ENCODE data around the gene CSH2. TPM values are rescaled to one million over a fixed set of nuclear protein-coding genes. Genes with fewer than 3 reads are reported as not detected.
"Not testable (repeated sequence)": the region's sequence is repeated elsewhere in the genome, so short reads cannot be mapped to it uniquely, and the experiment has no call there.

The CSH2 gene
- total RNA-seq, 1 donor from 2014 or later = not detected

GRCh38 chr17:63866625-63867024, 6.9 kb downstream of the CSH2 start:
- H3K36me3 Mint-ChIP-seq (ENCODE audit: low read depth); H3K4me3 Mint-ChIP-seq; intact Hi-C loops (cut with micrococcal nuclease); DNase-seq (ENCODE audit: low spot score); H3K27ac Mint-ChIP-seq; H3K9me3 Mint-ChIP-seq; H3K4me1 Mint-ChIP-seq (ENCODE audit: low read depth): not testable (repeated sequence)
- peaks cover 19% of the 10 kb centered on the region for H3K27me3 Mint-ChIP-seq (ENCODE audit: insufficient read depth)

- Mint-ChIP-seq H3K27ac (no peak overlapping the region), H3K9me3 (no peaks in the 10 kb centered on the region)
- intact Hi-C loops (cut with micrococcal nuclease) = no loop called here
Measured at GRCh38 chr17:63859257-63859656, 14.2 kb downstream of the CSH2 start.

GRCh38 chr17:63856425-63856824, 17.1 kb downstream of the CSH2 start:
- H3K9me3 Mint-ChIP-seq; H3K4me1 Mint-ChIP-seq (ENCODE audit: low read depth); H3K27ac Mint-ChIP-seq; H3K36me3 Mint-ChIP-seq (ENCODE audit: low read depth); intact Hi-C loops (cut with micrococcal nuclease); H3K4me3 Mint-ChIP-seq; DNase-seq (ENCODE audit: low spot score): not testable (repeated sequence)
- H3K27me3 Mint-ChIP-seq (ENCODE audit: insufficient read depth) = peaks cover 39% of the 10 kb centered on the region

More at GRCh38 chr17:63859257-63859656, 14.2 kb downstream of the CSH2 start:
- Mint-ChIP-seq H3K27me3 (ENCODE audit: insufficient read depth) (peaks cover 31% of the 10 kb centered on the region), H3K36me3 (ENCODE audit: low read depth) (no peaks in the 10 kb centered on the region), H3K4me1 (ENCODE audit: low read depth) (no peaks in the 10 kb centered on the region), H3K4me3 (no peak overlapping the region)
- DNase-seq (ENCODE audit: low spot score) = no peak

- intact Hi-C loops (cut with micrococcal nuclease) = no loop called here
- no peak overlapping the region for H3K27ac Mint-ChIP-seq
- no peaks in the 10 kb centered on the region for H3K9me3 Mint-ChIP-seq
- H3K36me3 Mint-ChIP-seq (ENCODE audit: low read depth) = no peaks in the 10 kb centered on the region
- no peak overlapping the region for H3K4me3 Mint-ChIP-seq
- no peaks in the 10 kb centered on the region for H3K4me1 Mint-ChIP-seq (ENCODE audit: low read depth)
- H3K27me3 Mint-ChIP-seq (ENCODE audit: insufficient read depth) = peaks cover 35% of the 10 kb centered on the region
- DNase-seq (ENCODE audit: low spot score) = no peak
Measured at GRCh38 chr17:63855185-63855584, 18.3 kb downstream of the CSH2 start.

DNA sequence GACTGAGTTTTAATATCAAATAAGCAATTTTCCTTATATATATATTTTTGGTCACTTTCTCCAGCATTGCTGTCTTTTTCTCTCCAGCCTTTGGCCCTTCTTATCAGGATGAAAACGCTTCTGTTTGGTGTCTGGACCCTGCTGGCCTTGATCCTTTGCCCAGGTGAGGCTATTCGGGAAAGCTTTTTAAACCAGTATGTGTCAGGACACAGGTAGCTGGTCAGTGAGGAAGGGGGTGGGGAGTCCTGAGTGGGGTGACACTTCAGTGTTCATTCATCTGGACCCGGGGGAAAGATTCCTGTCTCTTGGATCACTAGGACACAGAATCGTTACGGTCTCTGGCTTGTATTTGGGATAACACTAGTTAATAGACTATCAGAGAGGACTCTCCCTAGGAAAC, 18.8 kb downstream of the CSH2 start:
- Mint-ChIP-seq H3K4me3 (no peak overlapping the region), H3K27ac (no peak overlapping the region), H3K4me1 (ENCODE audit: low read depth) (peaks cover 2% of the 10 kb centered on the region), H3K9me3 (no peaks in the 10 kb centered on the region), H3K36me3 (ENCODE audit: low read depth) (no peaks in the 10 kb centered on the region), H3K27me3 (ENCODE audit: insufficient read depth) (peaks cover 32% of the 10 kb centered on the region)
- intact Hi-C loops (cut with micrococcal nuclease) = no loop called here
- DNase-seq (ENCODE audit: low spot score) = no peak

- DNase-seq (ENCODE audit: low spot score) = no peak
- Mint-ChIP-seq H3K36me3 (ENCODE audit: low read depth) (peaks cover 2% of the 10 kb centered on the region), H3K27ac (no peak overlapping the region), H3K9me3 (peaks cover under 1% of the 10 kb centered on the region), H3K4me1 (ENCODE audit: low read depth) (peaks cover 11% of the 10 kb centered on the region), H3K4me3 (no peak overlapping the region), H3K27me3 (ENCODE audit: insufficient read depth) (peaks cover 32% of the 10 kb centered on the region)
- intact Hi-C loops (cut with micrococcal nuclease) = no loop called here
Measured at GRCh38 chr17:63853260-63853659, 20.2 kb downstream of the CSH2 start.

GRCh38 chr17:63850401-63850800, 23.1 kb downstream of the CSH2 start:
- Mint-ChIP-seq H3K4me3 (no peak overlapping the region), H3K4me1 (ENCODE audit: low read depth) (peaks cover 27% of the 10 kb centered on the region), H3K9me3 (peaks cover 6% of the 10 kb centered on the region), H3K27me3 (ENCODE audit: insufficient read depth) (peaks cover 26% of the 10 kb centered on the region), H3K36me3 (ENCODE audit: low read depth) (peaks cover 2% of the 10 kb centered on the region), H3K27ac (no peak overlapping the region)
- intact Hi-C loops (cut with micrococcal nuclease) = no loop called here
- no peak for DNase-seq (ENCODE audit: low spot score)

- H3K9me3 Mint-ChIP-seq = peaks cover 6% of the 10 kb centered on the region
- H3K27ac Mint-ChIP-seq = peak overlapping the region; percentile 97
- H3K27me3 Mint-ChIP-seq (ENCODE audit: insufficient read depth) = peaks cover 13% of the 10 kb centered on the region
- H3K4me3 Mint-ChIP-seq = peak overlapping the region; percentile 80
- peaks cover 27% of the 10 kb centered on the region for H3K4me1 Mint-ChIP-seq (ENCODE audit: low read depth)
- intact Hi-C loops (cut with micrococcal nuclease) = no loop called here
- peak; percentile 94 for DNase-seq (ENCODE audit: low spot score)
- peaks cover 2% of the 10 kb centered on the region for H3K36me3 Mint-ChIP-seq (ENCODE audit: low read depth)
Measured at GRCh38 chr17:63848834-63849689, 24.4 kb downstream of the CSH2 start.

GRCh38 chr17:63847525-63848249, 25.8 kb downstream of the CSH2 start:
- H3K4me1 Mint-ChIP-seq (ENCODE audit: low read depth) = peaks cover 32% of the 10 kb centered on the region
- peaks cover 2% of the 10 kb centered on the region for H3K36me3 Mint-ChIP-seq (ENCODE audit: low read depth)
- H3K4me3 Mint-ChIP-seq = peak overlapping the region; percentile 61
- intact Hi-C loops (cut with micrococcal nuclease) = no loop called here
- H3K9me3 Mint-ChIP-seq = peaks cover 6% of the 10 kb centered on the region
- H3K27ac Mint-ChIP-seq = peak overlapping the region; percentile 45
- peaks cover 8% of the 10 kb centered on the region for H3K27me3 Mint-ChIP-seq (ENCODE audit: insufficient read depth)
- DNase-seq (ENCODE audit: low spot score) = no peak

GRCh38 chr17:63845509-63845908, 28.0 kb downstream of the CSH2 start:
- peaks cover 8% of the 10 kb centered on the region for H3K36me3 Mint-ChIP-seq (ENCODE audit: low read depth)
- H3K4me3 Mint-ChIP-seq = no peak overlapping the region
- intact Hi-C loops (cut with micrococcal nuclease) = no loop called here

GRCh38 chr17:63843910-63844677, 29.4 kb downstream of the CSH2 start:
- H3K4me3 Mint-ChIP-seq = peak overlapping the region; percentile 86
- peaks cover 48% of the 10 kb centered on the region for H3K4me1 Mint-ChIP-seq (ENCODE audit: low read depth)
- intact Hi-C loops (cut with micrococcal nuclease) = loop anchor here (1.0 to 5.0 kb wide), 11 partner anchors 17 to 663 kb away; partner anchors contain the start of genes CCDC47, CEP95, DCAF7 and DDX5
- H3K36me3 Mint-ChIP-seq (ENCODE audit: low read depth) = peaks cover 10% of the 10 kb centered on the region
- no peaks in the 10 kb centered on the region for H3K27me3 Mint-ChIP-seq (ENCODE audit: insufficient read depth)
- DNase-seq (ENCODE audit: low spot score) = no peak
- H3K27ac Mint-ChIP-seq = peak overlapping the region; percentile 86
- peaks cover 6% of the 10 kb centered on the region for H3K9me3 Mint-ChIP-seq

More at GRCh38 chr17:63845509-63845908, 28.0 kb downstream of the CSH2 start:
- Mint-ChIP-seq H3K27ac (peak overlapping the region; percentile 24), H3K9me3 (peaks cover 6% of the 10 kb centered on the region), H3K4me1 (ENCODE audit: low read depth) (peaks cover 45% of the 10 kb centered on the region), H3K27me3 (ENCODE audit: insufficient read depth) (no peaks in the 10 kb centered on the region)
- DNase-seq (ENCODE audit: low spot score) = no peak

DNA sequence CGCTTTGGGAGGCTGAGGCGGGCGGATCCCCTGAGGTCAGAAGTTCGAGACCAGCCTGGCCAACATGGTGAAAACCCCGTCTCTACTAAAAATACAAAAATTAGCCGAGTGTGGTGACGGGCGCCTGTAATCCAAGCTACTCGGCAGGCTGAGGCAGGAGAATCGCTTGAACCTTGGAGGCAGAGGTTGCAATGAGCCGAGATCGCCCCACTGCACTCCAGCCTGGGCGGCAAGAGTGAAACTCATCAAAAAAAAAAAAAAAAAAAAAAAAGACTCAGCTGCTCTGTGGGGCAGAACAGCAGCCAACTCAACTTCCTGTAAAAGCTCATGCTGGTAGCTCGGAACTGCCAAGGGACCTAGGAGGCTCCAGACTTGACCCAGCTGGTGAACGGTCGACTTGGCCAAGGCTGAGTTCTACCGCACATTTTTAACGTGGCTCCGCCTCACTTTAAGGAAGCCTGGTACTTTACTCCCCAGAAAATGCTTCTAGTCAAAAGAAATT, 30.0 kb downstream of the CSH2 start:
- peak overlapping the region; percentile 86 for H3K27ac Mint-ChIP-seq
- H3K36me3 Mint-ChIP-seq (ENCODE audit: low read depth); H3K27me3 Mint-ChIP-seq (ENCODE audit: insufficient read depth); H3K9me3 Mint-ChIP-seq: not testable (repeated sequence)
- peaks cover 45% of the 10 kb centered on the region for H3K4me1 Mint-ChIP-seq (ENCODE audit: low read depth)
- intact Hi-C loops (cut with micrococcal nuclease) = loop anchor here (1.0 to 5.0 kb wide), 11 partner anchors 16 to 663 kb away; partner anchors contain the start of genes CCDC47, CEP95, DCAF7 and DDX5
- peak; percentile 25 for DNase-seq (ENCODE audit: low spot score)
- H3K4me3 Mint-ChIP-seq = peak overlapping the region; percentile 86
